HepG2 (cell line): ENCODE results near the gene STUB1. TPM values are rescaled to one million over a fixed set of nuclear protein-coding genes. Genes with fewer than 3 reads are reported as not detected.

Experiments
- ATAC-seq: fragments of 200-7000 bp; cut with Tn5 transposase; 3 replicates; pipeline ENCODE4 v1.9.1; 2020; ENCODE audit warnings: mild to moderate bottlenecking, moderate library complexity
- BruUV-seq: library from RNA; stranded (reverse); fragments of 400-500 nt; replicated peaks from 2 replicates; lab custom pipeline; 2021; lab: Mats Ljungman, UMichigan
- CTCF ChIA-PET: fragments of 300-600 bp; formaldehyde crosslinking; extraction: SDS; loops from one replicate; lab custom pipeline; 2021; ENCODE audit warnings: low total read pairs, inconsistent platforms, low intra/inter-chr PET ratio; lab: Yijun Ruan, JAX
- POLR2A ChIA-PET: fragments of 350-600 bp; sonication (Branson Sonifier 250); formaldehyde crosslinking; loops from one replicate; lab custom pipeline; 2020; ENCODE audit warnings: antibody characterized with exemption, inconsistent platforms; lab: Yijun Ruan, JAX
- DNase-seq: peaks from one replicate; pipeline ENCODE4 v3.0.0-alpha.2; 2015; ENCODE audit warnings: low spot score
- FAIRE-seq: peaks from 3 replicates; lab custom pipeline; 2011; peaks lifted over from hg19 to GRCh38; lab: Jason Lieb, UNC
- H2AFZ ChIP-seq: one replicate; pipeline ENCODE4 v1.6.1; 2011; ENCODE audit warnings: low read length, inconsistent platforms
- H3K27ac ChIP-seq: fragments of 300-600 bp; 3 replicates; pipeline ENCODE4 v1.8.0; 2011; ENCODE audit warnings: mixed run types, mild to moderate bottlenecking, mixed read lengths, low read length, inconsistent platforms; ENCODE audit not compliant: insufficient read depth; ENCODE audit errors: extremely low read length
- H3K27me3 ChIP-seq, 2 experiments: fragments of 200-600 bp in 1 of 2; 2 replicates in 1 of 2; 3 replicates in 1 of 2; pipeline versions ENCODE4 v1.6.0 to v1.8.0; 2011; ENCODE audit warnings: low read length in 2 of 2, mild to moderate bottlenecking in 2 of 2, moderate library complexity in 2 of 2, inconsistent platforms in 1 of 2; ENCODE audit not compliant: insufficient read depth in 2 of 2, control insufficient read depth in 1 of 2
- H3K36me3 ChIP-seq, 2 experiments: fragments of 200-600 bp in 1 of 2; replicated peaks in 1 of 2; 2 replicates in 1 of 2; 3 replicates in 1 of 2; pipeline versions ENCODE4 v1.5.1 to v1.8.0; 2011; ENCODE audit warnings: low read length in 2 of 2, inconsistent platforms in 1 of 2; ENCODE audit not compliant: insufficient read depth in 2 of 2, control insufficient read depth in 1 of 2
- H3K4me1 ChIP-seq: 2 replicates; pipeline ENCODE4 v1.5.1; 2012; ENCODE audit warnings: low read length, inconsistent platforms; ENCODE audit not compliant: insufficient read depth
- H3K4me2 ChIP-seq: 2 replicates; pipeline ENCODE4 v1.6.0; 2011; ENCODE audit warnings: low read depth, low read length, inconsistent platforms
- H3K4me3 ChIP-seq, 3 experiments: fragments of 200-600 bp in 1 of 3; sonication (generic), shearing (Covaris generic) in 1 of 3; replicated peaks in 1 of 3; 2 replicates each; pipeline ENCODE4 v1.5.1; 2011 to 2016; ENCODE audit warnings: low read length in 3 of 3, inconsistent platforms in 2 of 3, low read depth in 2 of 3, mild to moderate bottlenecking in 2 of 3, control low read depth in 1 of 3, mixed read lengths in 1 of 3; ENCODE audit not compliant: insufficient read depth in 1 of 3
- H3K79me2 ChIP-seq: one replicate; pipeline ENCODE4 v1.6.1; 2011; ENCODE audit warnings: low read length, inconsistent platforms; ENCODE audit not compliant: insufficient read depth
- H3K9ac ChIP-seq: 2 replicates; pipeline ENCODE4 v1.6.0; 2011; ENCODE audit warnings: mild to moderate bottlenecking, low read depth, low read length, inconsistent platforms; ENCODE audit not compliant: insufficient read depth
- H3K9me3 ChIP-seq: 2 replicates; pipeline ENCODE4 v1.5.1; 2012; ENCODE audit warnings: mild to moderate bottlenecking, low read length
- H4K20me1 ChIP-seq: 2 replicates; pipeline ENCODE4 v1.6.0; 2011; ENCODE audit warnings: inconsistent platforms, mild to moderate bottlenecking, low read length, moderate library complexity; ENCODE audit not compliant: insufficient read depth
- CREB3 ChIP-seq: sonication (generic); formaldehyde crosslinking; IDR thresholded peaks from 2 replicates; pipeline ENCODE4 v1.5.0; 2020; ENCODE audit warnings: missing genetic modification reagents
- CSRNP1 ChIP-seq: sonication (generic); formaldehyde crosslinking; IDR thresholded peaks from 2 replicates; pipeline ENCODE4 v1.8.1; 2023; ENCODE audit warnings: mild to moderate bottlenecking, missing genetic modification reagents
- IKZF5 ChIP-seq: IDR thresholded peaks from 2 replicates; pipeline ENCODE4 v1.6.1; 2018; ENCODE audit warnings: missing genetic modification reagents, mild to moderate bottlenecking, missing compliant biosample characterization
- MED13 ChIP-seq: sonication (generic); formaldehyde crosslinking; IDR thresholded peaks from 2 replicates; pipeline ENCODE4 v1.5.0; 2020; ENCODE audit warnings: missing genetic modification reagents
- RARA ChIP-seq: IDR thresholded peaks from 2 replicates; pipeline ENCODE4 v1.6.1; 2016; ENCODE audit warnings: missing genetic modification reagents, missing compliant biosample characterization
- SAP130 ChIP-seq: IDR thresholded peaks from 2 replicates; pipeline ENCODE4 v1.6.1; 2016; ENCODE audit warnings: low read depth
- TCF7L2 ChIP-seq: IDR thresholded peaks from 2 replicates; pipeline ENCODE4 v1.6.1; 2011; ENCODE audit warnings: mild to moderate bottlenecking, low read depth, low read length, moderate library complexity
- TEAD3 ChIP-seq: optimal IDR thresholded peaks from 2 replicates; pipeline ENCODE3; 2016; ENCODE audit warnings: borderline replicate concordance
- ZBTB38 ChIP-seq: sonication (generic); formaldehyde crosslinking; IDR thresholded peaks from 2 replicates; pipeline ENCODE4 v1.5.1; 2020; ENCODE audit warnings: mild to moderate bottlenecking, missing genetic modification reagents
- ZNF460 ChIP-seq: sonication (generic); formaldehyde crosslinking; IDR thresholded peaks from 2 replicates; pipeline ENCODE4 v1.5.1; 2020; ENCODE audit warnings: missing genetic modification reagents, mild to moderate bottlenecking, borderline replicate concordance
- ZNF629 ChIP-seq: sonication (generic); formaldehyde crosslinking; conservative IDR thresholded peaks from 2 replicates; pipeline ENCODE4 v1.5.0; 2020; ENCODE audit warnings: missing genetic modification reagents
- ZNF800 ChIP-seq: sonication (generic); formaldehyde crosslinking; IDR thresholded peaks from 2 replicates; pipeline ENCODE4 v1.4.0; 2020; ENCODE audit warnings: missing genetic modification reagents
- WGBS: methylation state at CpG from one replicate; pipeline ENCODE4 v1.1.6; 2017; ENCODE audit warnings: low lambda C conversion rate; 5-methylcytosine and 5-hydroxymethylcytosine counted together
- in situ Hi-C: cut with HindIII; loops from 2 replicates; pipeline ENCODE4 v1.10.0; 2017; ENCODE audit warnings: low pct_unique_long_range_greater_than_20kb; ENCODE audit not compliant: extremely low pct_ligation_motif_present
- intact Hi-C: fragments of 100-400 bp; cut with micrococcal nuclease; formaldehyde crosslinking; loops from one replicate; pipeline ENCODE4 v1.10.0; 2022; ENCODE audit not compliant: unreplicated experiment
- polyA plus RNA-seq, 8 experiments: library from polyadenylated mRNA; depleted of rRNA in 3 of 8; stranded (reverse) in 7 of 8; unstranded in 1 of 8; fragments of >200 nt; fragmentation: Illumina TruSeq in 4 of 8; extraction: Trizol in 4 of 8; gene quantifications; 2 replicates each; pipeline versions ENCODE4 v1.2.1 to v1.2.3, GENCODE V29; 2011 to 2016; ENCODE audit warnings: low read depth in 4 of 8, missing spikeins in 1 of 8, mixed read lengths in 1 of 8; ENCODE audit not compliant: insufficient read depth in 1 of 8
- total RNA-seq, 5 experiments: library from RNA; depleted of rRNA; stranded (reverse); fragments of >200 nt; fragmentation: Illumina TruSeq; extraction: Trizol; gene quantifications; 2 replicates each; pipeline ENCODE4 v1.2.3, GENCODE V29; 2016; ENCODE audit warnings: low read depth in 1 of 5

Gene STUB1
- total and polyA plus RNA-seq, 2 of the 13 experiments (the other 11 are each of a cell fraction or from before 2014, with no cell fraction given) = 52.9 to 78.2 TPM

- 0 out of 2 replicates have a peak, but pooled peaks have one; percentile 2 for TF ChIP-seq IKZF5
- 0 out of 2 replicates have a peak, but pooled peaks have one; percentile 22 for TF ChIP-seq RARA (CRISPR knock-in tag)
- 0 out of 2 replicates have a peak, but pooled peaks have one; percentile 6 for TF ChIP-seq MED13 (CRISPR knock-in tag)
- TF ChIP-seq ZNF800 = no peak
- peak; percentile 23; the same call in 1 of the 2 replicates for TF ChIP-seq ZBTB38 (CRISPR knock-in tag)
- TF ChIP-seq TEAD3 = no peak
- 0 out of 2 replicates have a peak, but pooled peaks have one; percentile 28 for TF ChIP-seq SAP130
These were observed 39.7 kb downstream of the STUB1 start (continued) for GRCh38 chr16:719815-720446.

- peak; percentile 8 for ATAC-seq
- no peak for TF ChIP-seq ZNF460 (CRISPR knock-in tag)
- TF ChIP-seq CREB3 (CRISPR knock-in tag) = no peak
- no peak for TF ChIP-seq ZNF629 (CRISPR knock-in tag)
- no peak for TF ChIP-seq CSRNP1 (CRISPR knock-in tag)
- TF ChIP-seq TCF7L2 = no peak
These were observed 40.3 kb downstream of the STUB1 start for GRCh38 chr16:720447-720989.

More at GRCh38 chr16:720447-720989, 40.3 kb downstream of the STUB1 start:
- Histone ChIP-seq H3K9me3 (no peaks in the 10 kb centered on the region), H3K4me1 (peaks cover 38% of the 10 kb centered on the region), H3K27ac (peak overlapping the region; percentile 88), H3K9ac (peak overlapping the region; percentile 88), H3K4me3 (peak overlapping the region; percentile 77 to 95 (median 85)), H3K79me2 (peaks cover 3% of the 10 kb centered on the region), H3K4me2 (peak overlapping the region; percentile 100), H3K36me3 (no peaks in the 10 kb centered on the region), H3K27me3 (no peaks in the 10 kb centered on the region), H4K20me1 (peaks cover 5% of the 10 kb centered on the region), H2AFZ (no peak overlapping the region)
- BruUV-seq = no TSS peak
- ChIA-PET CTCF (no interaction called here), POLR2A (interaction anchor here (0.9 to 2.5 kb wide), 15 partner anchors 8 to 184 kb away, joined by 3 to 22 read pairs (median 7); partner anchors contain the start of genes CHTF18, CIAO3, MSLN and RHBDL1)
- in situ Hi-C loops = no loop called here
- DNase-seq = no peak
- no peak for FAIRE-seq
- 0% methylated on average over 4 of the region's 38 CpGs for WGBS
- intact Hi-C loops = no loop called here
